Activated T-cell treated with anti-CD3 and anti-CD28 coated beads, Interleukin-2, amount 50 U/mL, for 24 hours (primary cell): ENCODE measurements around the gene TRAPPC2L.

Experiments
- DNase-seq: peaks from one replicate; pipeline ENCODE4 v3.0.0-alpha.2; 2020
- H3K27ac Mint-ChIP-seq: 2 replicates; pipeline ENCODE4 v1.8.0; 2020; ENCODE audit warnings: mild to moderate bottlenecking, mixed read lengths
- H3K27me3 Mint-ChIP-seq: 2 replicates; pipeline ENCODE4 v1.8.0; 2020; ENCODE audit warnings: mixed read lengths
- H3K36me3 Mint-ChIP-seq: 2 replicates; pipeline ENCODE4 v1.8.0; 2020; ENCODE audit warnings: low read depth, mixed read lengths
- H3K4me1 Mint-ChIP-seq: 2 replicates; pipeline ENCODE4 v1.8.0; 2020; ENCODE audit warnings: low read depth, mixed read lengths
- H3K4me3 Mint-ChIP-seq: 2 replicates; pipeline ENCODE4 v1.8.0; 2020; ENCODE audit warnings: mild to moderate bottlenecking, moderate library complexity, mixed read lengths
- H3K9me3 Mint-ChIP-seq: 2 replicates; pipeline ENCODE4 v1.8.0; 2020; ENCODE audit warnings: mixed read lengths

The TRAPPC2L gene

GRCh38 chr16:88826070-88826840 is 30.7 kb upstream of the TRAPPC2L start:
- H3K9me3 Mint-ChIP-seq = no peaks in the 10 kb centered on the region
- DNase-seq = no peak
- H3K27me3 Mint-ChIP-seq = no peaks in the 10 kb centered on the region
- H3K36me3 Mint-ChIP-seq = peaks cover 12% of the 10 kb centered on the region
- H3K4me1 Mint-ChIP-seq = no peaks in the 10 kb centered on the region
- H3K27ac Mint-ChIP-seq = no peak overlapping the region
- no peak overlapping the region for H3K4me3 Mint-ChIP-seq

DNA sequence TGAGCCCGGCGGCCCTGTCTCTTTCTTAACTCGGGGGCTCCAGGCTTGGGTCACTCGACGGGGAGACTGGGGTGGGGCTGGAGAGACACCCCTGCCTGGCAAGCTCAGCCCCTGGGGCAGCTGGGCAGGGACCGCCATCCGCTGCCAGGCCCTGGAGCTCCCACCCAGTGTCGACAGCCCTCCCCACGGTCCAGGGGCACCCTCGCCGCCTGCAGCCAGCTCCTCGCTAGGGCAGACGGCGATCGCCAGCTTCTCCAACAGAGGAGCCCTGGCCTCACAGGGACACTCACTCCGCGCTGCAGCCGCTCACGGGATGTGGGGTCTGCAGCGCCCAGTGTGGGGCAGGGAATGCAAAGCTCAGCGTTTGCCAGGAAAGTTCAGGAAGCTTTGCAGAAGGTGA is 29.2 kb upstream of the TRAPPC2L start:
- Mint-ChIP-seq H3K4me3 (no peak overlapping the region), H3K9me3 (no peaks in the 10 kb centered on the region)

GRCh38 chr16:88828711-88829110 is 28.2 kb upstream of the TRAPPC2L start:
- H3K4me3 Mint-ChIP-seq = no peak overlapping the region
- H3K4me1 Mint-ChIP-seq = no peaks in the 10 kb centered on the region
- H3K36me3 Mint-ChIP-seq = peaks cover 6% of the 10 kb centered on the region
- no peaks in the 10 kb centered on the region for H3K27me3 Mint-ChIP-seq
- DNase-seq = no peak
- H3K27ac Mint-ChIP-seq = no peak overlapping the region
- H3K9me3 Mint-ChIP-seq = no peaks in the 10 kb centered on the region

More for the DNA sequence above, 29.2 kb upstream of the TRAPPC2L start:
- H3K36me3 Mint-ChIP-seq = peaks cover 11% of the 10 kb centered on the region
- H3K27ac Mint-ChIP-seq = no peak overlapping the region
- H3K27me3 Mint-ChIP-seq = no peaks in the 10 kb centered on the region
- no peaks in the 10 kb centered on the region for H3K4me1 Mint-ChIP-seq
- DNase-seq = no peak

GRCh38 chr16:88830258-88830657 is 26.7 kb upstream of the TRAPPC2L start:
- no peak for DNase-seq
- Mint-ChIP-seq H3K36me3 (peaks cover 11% of the 10 kb centered on the region), H3K27me3 (no peaks in the 10 kb centered on the region), H3K9me3 (no peaks in the 10 kb centered on the region), H3K27ac (no peak overlapping the region), H3K4me3 (no peak overlapping the region), H3K4me1 (no peaks in the 10 kb centered on the region)

DNA sequence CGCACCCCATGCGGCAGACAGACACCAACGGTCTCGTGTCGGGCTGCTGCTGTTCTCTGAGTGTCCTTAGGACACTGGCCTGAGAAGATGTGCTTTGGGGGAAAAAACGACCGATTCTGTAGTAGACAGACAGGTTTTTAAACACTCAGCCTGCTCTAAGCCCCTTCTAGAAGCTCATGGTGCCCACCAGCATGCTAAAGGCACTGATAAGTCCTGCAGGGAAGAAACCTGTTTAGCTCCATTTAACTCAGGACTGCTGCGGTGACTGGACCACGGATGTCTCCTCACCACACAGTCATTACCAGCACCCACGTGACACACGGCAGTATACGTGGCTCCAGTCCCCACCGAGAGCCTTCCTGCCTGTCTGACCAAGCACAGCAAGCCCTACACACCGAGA is 26.1 kb upstream of the TRAPPC2L start:
- H3K4me3 Mint-ChIP-seq = no peak overlapping the region
- H3K27ac Mint-ChIP-seq = no peak overlapping the region
- DNase-seq = no peak
- H3K27me3 Mint-ChIP-seq = no peaks in the 10 kb centered on the region
- peaks cover 12% of the 10 kb centered on the region for H3K36me3 Mint-ChIP-seq
- no peaks in the 10 kb centered on the region for H3K9me3 Mint-ChIP-seq
- H3K4me1 Mint-ChIP-seq = no peaks in the 10 kb centered on the region

DNA sequence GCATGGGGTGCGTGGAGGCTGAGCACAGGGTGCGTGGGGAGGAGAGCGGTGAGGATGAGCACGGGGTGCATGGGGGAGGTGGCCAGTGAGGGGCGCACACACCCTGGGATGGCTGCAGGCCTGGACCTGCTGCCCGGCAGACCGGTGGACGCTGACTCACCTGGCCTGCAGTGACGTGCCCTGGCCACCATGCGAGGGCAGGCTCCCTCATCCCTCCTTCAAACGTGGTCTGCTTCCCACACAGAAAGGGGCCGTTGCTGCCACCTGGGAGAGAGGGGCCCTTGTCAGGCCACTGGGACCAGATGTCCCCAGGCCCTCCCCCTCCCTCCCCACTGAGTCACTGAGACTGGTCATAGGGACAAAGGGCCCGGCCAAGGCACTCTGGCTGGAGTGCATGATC is 25.1 kb upstream of the TRAPPC2L start:
- Mint-ChIP-seq H3K4me3 (no peak overlapping the region), H3K27ac (no peak overlapping the region), H3K27me3 (no peaks in the 10 kb centered on the region), H3K4me1 (no peaks in the 10 kb centered on the region), H3K36me3 (peaks cover 12% of the 10 kb centered on the region), H3K9me3 (no peaks in the 10 kb centered on the region)
- DNase-seq = no peak

GRCh38 chr16:88833086-88833485 is 23.8 kb upstream of the TRAPPC2L start:
- Mint-ChIP-seq H3K27me3 (no peaks in the 10 kb centered on the region), H3K4me1 (no peaks in the 10 kb centered on the region), H3K27ac (no peak overlapping the region), H3K36me3 (peaks cover 9% of the 10 kb centered on the region), H3K4me3 (no peak overlapping the region), H3K9me3 (no peaks in the 10 kb centered on the region)
- DNase-seq = no peak

- no peaks in the 10 kb centered on the region for H3K9me3 Mint-ChIP-seq
Measured at GRCh38 chr16:88834670-88835069, 22.3 kb upstream of the TRAPPC2L start.

GRCh38 chr16:88835383-88835782 is 21.5 kb upstream of the TRAPPC2L start:
- no peaks in the 10 kb centered on the region for H3K27me3 Mint-ChIP-seq
- no peak overlapping the region for H3K4me3 Mint-ChIP-seq
- H3K27ac Mint-ChIP-seq = no peak overlapping the region
- H3K36me3 Mint-ChIP-seq = peaks cover 17% of the 10 kb centered on the region
- no peaks in the 10 kb centered on the region for H3K9me3 Mint-ChIP-seq
- DNase-seq = no peak
- no peaks in the 10 kb centered on the region for H3K4me1 Mint-ChIP-seq

More at GRCh38 chr16:88834670-88835069, 22.3 kb upstream of the TRAPPC2L start:
- DNase-seq = no peak
- Mint-ChIP-seq H3K4me1 (no peaks in the 10 kb centered on the region), H3K36me3 (peaks cover 14% of the 10 kb centered on the region), H3K27ac (no peak overlapping the region), H3K27me3 (no peaks in the 10 kb centered on the region), H3K4me3 (no peak overlapping the region)

DNA sequence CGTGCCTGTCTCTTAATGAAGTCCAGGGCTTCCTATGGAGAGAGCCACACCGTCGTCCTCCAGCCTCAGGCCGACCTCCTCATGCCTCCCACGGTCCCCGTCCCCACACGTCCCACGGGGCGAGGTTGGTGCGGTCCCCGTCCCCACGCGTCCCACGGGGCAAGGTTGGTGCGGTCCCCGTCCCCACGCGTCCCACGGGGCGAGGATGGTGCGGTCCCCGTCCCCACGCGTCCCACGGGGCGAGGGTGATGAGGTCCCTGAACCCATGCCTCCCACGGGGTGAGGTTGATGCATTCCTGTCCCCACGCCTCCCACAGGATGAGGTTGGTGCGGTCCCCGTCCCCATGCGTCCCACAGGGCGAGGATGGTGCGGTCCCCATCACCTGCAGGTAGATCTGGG is 21.1 kb upstream of the TRAPPC2L start:
- no peak overlapping the region for H3K4me3 Mint-ChIP-seq
- peaks cover 17% of the 10 kb centered on the region for H3K36me3 Mint-ChIP-seq
- no peak for DNase-seq
- no peaks in the 10 kb centered on the region for H3K27me3 Mint-ChIP-seq
- H3K9me3 Mint-ChIP-seq = no peaks in the 10 kb centered on the region
- H3K27ac Mint-ChIP-seq = no peak overlapping the region
- no peaks in the 10 kb centered on the region for H3K4me1 Mint-ChIP-seq

DNA sequence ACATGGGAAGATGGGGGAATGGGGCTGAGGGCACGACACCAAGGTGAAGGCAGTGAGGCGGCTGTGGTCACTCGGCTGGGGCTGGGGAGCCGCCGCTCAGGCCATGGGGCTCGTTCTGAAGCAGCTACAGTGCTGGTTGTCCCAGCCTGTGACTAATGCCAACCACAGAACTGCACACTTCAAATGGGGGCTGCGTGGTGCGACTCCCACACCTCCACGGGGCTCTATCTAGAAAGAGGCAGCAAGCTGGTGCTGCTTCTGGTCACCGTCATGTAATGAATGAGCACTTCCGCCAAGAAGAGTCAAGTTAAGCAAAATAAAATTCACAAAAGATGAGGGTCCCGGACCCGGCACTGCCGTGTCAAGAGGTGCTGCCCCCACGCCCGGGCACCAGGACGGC is 20.1 kb upstream of the TRAPPC2L start:
- Mint-ChIP-seq H3K27me3 (no peaks in the 10 kb centered on the region), H3K36me3 (peaks cover 15% of the 10 kb centered on the region), H3K4me1 (no peaks in the 10 kb centered on the region), H3K27ac (no peak overlapping the region), H3K9me3 (no peaks in the 10 kb centered on the region), H3K4me3 (no peak overlapping the region)
- DNase-seq = no peak

DNA sequence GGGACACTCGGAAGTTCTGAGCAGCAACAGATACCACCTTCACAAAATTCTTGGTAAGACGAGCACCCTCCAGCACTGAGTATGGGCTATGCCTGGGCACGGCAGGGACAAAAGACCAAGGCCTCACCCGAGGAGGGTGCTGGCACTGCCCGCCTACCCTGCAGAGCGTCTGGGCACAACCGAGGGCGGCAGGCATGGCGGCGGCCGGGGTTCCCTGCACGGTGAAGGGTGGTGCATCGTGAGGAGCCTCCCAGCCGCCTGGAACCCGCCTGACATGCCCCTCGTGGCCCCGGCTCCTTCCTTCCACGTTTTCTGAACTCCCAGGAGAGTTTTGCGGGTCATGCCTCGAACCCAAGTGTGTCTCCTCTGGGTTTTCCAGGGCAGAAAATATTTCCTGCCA is 19.1 kb upstream of the TRAPPC2L start:
- Mint-ChIP-seq H3K27ac (no peak overlapping the region), H3K9me3 (no peaks in the 10 kb centered on the region), H3K27me3 (no peaks in the 10 kb centered on the region), H3K36me3 (peaks cover 19% of the 10 kb centered on the region), H3K4me3 (no peak overlapping the region), H3K4me1 (no peaks in the 10 kb centered on the region)
- DNase-seq = no peak

- no peaks in the 10 kb centered on the region for H3K4me1 Mint-ChIP-seq
- no peaks in the 10 kb centered on the region for H3K9me3 Mint-ChIP-seq
- DNase-seq = no peak
- H3K27ac Mint-ChIP-seq = no peak overlapping the region
- no peak overlapping the region for H3K4me3 Mint-ChIP-seq
- H3K27me3 Mint-ChIP-seq = no peaks in the 10 kb centered on the region
- peaks cover 23% of the 10 kb centered on the region for H3K36me3 Mint-ChIP-seq
Measured at GRCh38 chr16:88838566-88838965, 18.4 kb upstream of the TRAPPC2L start.

DNA sequence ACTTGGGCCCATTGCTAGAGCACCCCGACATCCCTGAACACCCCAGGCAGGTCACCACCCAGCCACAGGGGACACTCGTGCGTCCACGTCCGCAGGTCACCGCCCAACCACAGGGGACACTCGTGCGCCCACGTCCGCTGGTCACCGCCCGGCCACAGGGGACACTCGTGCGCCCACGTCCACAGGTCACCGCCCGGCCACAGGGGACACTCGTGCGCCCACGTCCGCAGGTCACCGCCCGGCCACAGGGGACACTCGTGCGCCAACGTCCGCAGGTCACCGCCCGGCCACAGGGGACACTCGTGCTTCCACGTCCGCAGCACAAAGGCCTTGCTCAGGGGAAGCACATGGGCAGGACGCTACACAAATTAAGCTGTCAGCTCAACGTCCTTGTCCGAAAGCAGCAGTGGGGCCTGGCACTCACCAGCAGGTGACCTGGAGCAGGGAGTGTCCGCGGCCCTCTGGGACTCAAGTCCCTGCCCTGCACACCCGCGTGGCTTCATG is 17.8 kb upstream of the TRAPPC2L start:
- no peaks in the 10 kb centered on the region for H3K4me1 Mint-ChIP-seq
- H3K9me3 Mint-ChIP-seq = no peaks in the 10 kb centered on the region
- H3K27ac Mint-ChIP-seq = no peak overlapping the region
- H3K4me3 Mint-ChIP-seq = no peak overlapping the region
- DNase-seq = no peak
- H3K36me3 Mint-ChIP-seq = peaks cover 23% of the 10 kb centered on the region
- H3K27me3 Mint-ChIP-seq = no peaks in the 10 kb centered on the region

DNA sequence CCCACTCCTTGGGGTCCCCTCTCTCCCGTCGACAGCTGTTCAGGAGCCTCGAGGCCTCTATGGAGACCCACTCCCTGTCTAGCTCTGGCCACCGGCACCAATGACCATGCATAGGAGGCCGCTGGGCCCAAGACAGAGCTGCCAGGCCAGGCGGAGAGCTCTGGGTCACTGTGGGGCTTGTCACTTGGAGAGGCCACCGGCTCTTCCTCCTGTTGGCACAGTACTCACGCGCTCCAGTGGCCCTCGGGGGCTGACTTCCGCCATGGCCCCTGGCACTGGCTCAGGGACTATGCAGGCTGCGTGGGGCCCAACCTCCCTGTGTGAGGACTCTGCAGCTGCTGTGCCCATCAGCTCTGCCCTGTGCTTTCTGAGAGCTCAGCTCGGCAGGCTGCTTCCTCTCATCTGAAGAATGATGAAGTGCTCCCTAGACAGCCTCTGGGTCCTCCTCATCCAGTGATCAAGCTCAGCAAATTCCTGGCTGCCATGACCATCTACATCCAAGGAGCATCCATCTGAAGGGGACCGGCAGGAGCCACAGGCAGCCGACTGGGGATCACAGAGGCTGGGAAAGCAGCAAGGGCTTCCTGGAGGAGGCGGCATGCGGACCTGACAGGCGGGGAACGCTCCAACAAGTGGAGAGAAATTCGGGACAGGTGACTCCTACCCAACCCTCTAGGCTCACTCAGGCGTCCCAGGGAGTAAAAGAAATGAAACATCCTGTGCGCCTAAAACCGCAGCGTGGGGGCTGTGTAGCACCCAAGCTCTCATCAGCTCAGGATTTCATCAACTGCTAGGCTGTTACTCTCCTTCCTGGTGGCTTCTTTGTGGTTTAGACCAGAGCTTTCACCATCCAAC is 17.0 kb upstream of the TRAPPC2L start:
- no peaks in the 10 kb centered on the region for H3K27me3 Mint-ChIP-seq
- peaks cover 21% of the 10 kb centered on the region for H3K36me3 Mint-ChIP-seq
- no peaks in the 10 kb centered on the region for H3K9me3 Mint-ChIP-seq
- no peak overlapping the region for H3K4me3 Mint-ChIP-seq
- no peak for DNase-seq
- H3K27ac Mint-ChIP-seq = no peak overlapping the region
- H3K4me1 Mint-ChIP-seq = no peaks in the 10 kb centered on the region
